HG02938 (cell line): ENCODE data around the gene MEGF9.
A peak's percentile ranks its signal among the peaks of the same experiment; 100 is the strongest.
"Not testable (repeated sequence)": the region's sequence is repeated elsewhere in the genome, so short reads cannot be mapped to it uniquely, and the experiment has no call there.

Source experiments
- ATAC-seq: cut with Tn5 transposase; IDR thresholded peaks from one replicate; pipeline ENCODE4 v1.9.1; 2021; ENCODE audit warnings: mild to moderate bottlenecking, moderate library complexity; ENCODE audit not compliant: unreplicated experiment

Gene MEGF9

GRCh38 chr9:120662513-120662912 lies 51.8 kb downstream of the MEGF9 start:
- ATAC-seq, result no peak

- no peak for ATAC-seq
These were observed 54.6 kb downstream of the MEGF9 start for GRCh38 chr9:120659676-120660075.

- ATAC-seq, result no peak
These were observed 55.1 kb downstream of the MEGF9 start for GRCh38 chr9:120659209-120659608.

- peak; percentile 76 for ATAC-seq
These were observed 59.2 kb downstream of the MEGF9 start for GRCh38 chr9:120655005-120655622.

- ATAC-seq, result no peak
These were observed 60.0 kb downstream of the MEGF9 start for GRCh38 chr9:120654272-120654671.

GRCh38 chr9:120653762-120654161 lies 60.5 kb downstream of the MEGF9 start:
- no peak for ATAC-seq

- no peak for ATAC-seq
These were observed 61.3 kb downstream of the MEGF9 start for GRCh38 chr9:120652934-120653333.

GRCh38 chr9:120650352-120650751 lies 63.9 kb downstream of the MEGF9 start:
- no peak for ATAC-seq

- no peak for ATAC-seq
These were observed 65.6 kb downstream of the MEGF9 start for GRCh38 chr9:120648581-120649197.

- ATAC-seq, result no peak
These were observed 67.3 kb downstream of the MEGF9 start for GRCh38 chr9:120646948-120647347.

GRCh38 chr9:120645760-120646159 lies 68.5 kb downstream of the MEGF9 start:
- no peak for ATAC-seq

GRCh38 chr9:120643061-120643460 lies 71.2 kb downstream of the MEGF9 start:
- no peak for ATAC-seq

- ATAC-seq, result no peak
These were observed 72.0 kb downstream of the MEGF9 start for GRCh38 chr9:120642129-120642770.

- ATAC-seq, result not testable (repeated sequence)
These were observed 73.4 kb downstream of the MEGF9 start for GRCh38 chr9:120640874-120641273.

- ATAC-seq, result no peak
These were observed 73.9 kb downstream of the MEGF9 start for GRCh38 chr9:120640380-120640779.

- no peak for ATAC-seq
These were observed 76.4 kb downstream of the MEGF9 start for GRCh38 chr9:120637919-120638318.

- ATAC-seq, result no peak
These were observed 77.9 kb downstream of the MEGF9 start for GRCh38 chr9:120636194-120636957.

- no peak for ATAC-seq
These were observed 79.3 kb downstream of the MEGF9 start for GRCh38 chr9:120635011-120635410.

- ATAC-seq, result no peak
These were observed 83.9 kb downstream of the MEGF9 start for GRCh38 chr9:120630333-120630732.

GRCh38 chr9:120628925-120629497 lies 85.3 kb downstream of the MEGF9 start:
- ATAC-seq, result not testable (repeated sequence)

GRCh38 chr9:120628207-120628924 lies 85.9 kb downstream of the MEGF9 start:
- ATAC-seq, result no peak
